Embryonic facial prominence (tissue), 1 donor: Measurements from ENCODE around the gene TMEM161A.
"Not testable (repeated sequence)": the region's sequence is repeated elsewhere in the genome, so short reads cannot be mapped to it uniquely, and the experiment has no call there.

Experiments
- DNase-seq: peaks from one replicate; pipeline ENCODE4 v3.0.0-alpha.2; 2016; ENCODE audit errors: extremely low spot score

The TMEM161A gene

GRCh38 chr19:19138109-19138981 lies at the start of gene TMEM161A:
TSS of gene TMEM161A (minus strand) at chr19:19138478. CDS start at chr19:19138428, 50 bp downstream.
- DNase-seq = peak; percentile 90

GRCh38 chr19:19186742-19187141 lies 48.5 kb upstream of the TMEM161A start:
- no peak for DNase-seq

DNA sequence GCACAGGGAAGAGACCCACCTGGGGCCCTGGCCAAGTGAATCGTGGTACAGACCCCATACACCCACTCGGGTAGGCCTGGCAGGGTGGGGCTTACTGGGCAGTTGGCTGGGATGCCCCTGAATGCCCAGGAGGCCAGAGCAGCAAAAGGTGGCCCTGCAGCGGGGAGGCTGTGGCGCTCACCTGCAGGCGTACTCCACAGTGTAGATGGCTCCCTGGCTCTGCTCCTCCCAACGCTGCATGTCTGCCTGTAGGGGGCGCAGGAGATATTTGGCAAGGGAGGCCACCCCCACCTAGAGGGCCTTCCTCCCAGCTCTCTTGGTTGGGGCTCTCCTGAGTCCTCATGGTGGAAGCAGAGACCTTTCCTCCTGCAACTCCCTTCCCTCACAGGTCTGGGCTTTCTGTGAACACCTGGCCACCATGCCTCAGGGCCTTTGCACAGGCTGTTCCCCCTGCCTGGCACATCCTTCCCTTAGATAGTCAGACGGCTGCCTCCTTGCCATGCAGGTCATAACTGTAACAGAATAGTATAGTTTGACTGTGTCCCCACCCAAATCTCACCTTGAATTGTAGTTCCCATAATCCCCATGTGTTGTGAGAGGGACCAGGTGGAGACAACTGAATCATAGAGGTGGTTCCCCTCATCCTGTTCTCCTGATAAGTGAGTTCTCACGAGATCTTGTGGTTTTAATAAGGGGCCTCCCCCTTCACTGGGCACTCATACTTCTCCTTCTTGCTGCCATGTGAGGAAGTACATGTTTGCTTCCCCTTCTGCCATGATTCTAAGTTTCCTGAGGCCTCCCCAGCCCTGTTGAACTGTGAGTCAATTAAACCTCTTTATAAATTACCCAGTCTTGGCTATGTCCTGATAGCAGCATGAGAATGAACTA lies 47.8 kb upstream of the TMEM161A start:
- DNase-seq = no peak

GRCh38 chr19:19181488-19181998 lies 43.3 kb upstream of the TMEM161A start:
- no peak for DNase-seq

- no peak for DNase-seq
These were observed 41.5 kb upstream of the TMEM161A start for GRCh38 chr19:19179548-19180441.

DNA sequence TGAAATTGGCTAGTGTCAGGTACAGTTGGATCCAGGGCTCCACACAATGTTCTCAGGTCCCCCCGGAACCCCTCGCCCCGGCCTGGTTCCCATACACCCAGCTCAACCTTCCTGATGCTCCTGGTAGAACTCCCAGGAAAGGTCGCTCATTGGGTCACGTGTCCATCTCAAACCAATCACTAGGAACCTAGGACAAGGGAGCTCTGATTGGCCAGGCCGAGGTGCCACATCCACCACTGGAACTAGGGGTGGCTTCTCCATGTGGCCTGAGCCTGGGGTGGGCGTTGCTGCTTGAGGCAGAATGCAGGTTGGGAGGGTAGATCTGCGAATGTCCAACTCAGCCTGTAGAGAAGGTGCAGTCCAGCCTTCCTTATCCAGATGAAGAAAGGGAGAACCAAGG lies 38.7 kb upstream of the TMEM161A start:
- no peak for DNase-seq

DNA sequence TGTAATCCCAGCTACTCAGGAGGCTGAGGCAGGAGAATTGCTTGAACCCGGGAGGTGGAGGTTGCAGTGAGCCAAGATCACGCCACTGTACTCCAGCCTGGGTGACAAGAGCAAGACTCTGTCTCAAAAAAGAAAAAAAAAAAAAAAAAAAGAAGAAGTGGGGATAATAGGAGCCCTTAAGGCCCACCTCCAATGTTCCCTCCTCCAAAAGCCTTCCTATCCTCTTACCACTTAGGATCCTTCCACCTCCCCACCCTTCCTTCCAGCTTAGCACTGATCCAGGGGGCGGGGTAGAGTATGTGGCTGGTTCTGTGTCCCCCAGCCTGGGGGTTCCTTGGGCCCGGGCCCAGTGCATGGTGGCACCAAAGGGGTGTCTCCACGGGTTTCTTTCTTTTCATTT lies 35.0 kb upstream of the TMEM161A start:
- not testable (repeated sequence) for DNase-seq

GRCh38 chr19:19171821-19172532 lies 33.7 kb upstream of the TMEM161A start:
- DNase-seq = no peak

- no peak for DNase-seq
These were observed 32.8 kb upstream of the TMEM161A start for GRCh38 chr19:19170873-19171672.

- no peak for DNase-seq
These were observed 32.0 kb upstream of the TMEM161A start, which contains the start of gene MEF2B for GRCh38 chr19:19170053-19170872. TSS of gene MEF2B (minus strand) at chr19:19170263. CDS start at chr19:19150735, 19,528 bp downstream.

- no peak for DNase-seq
These were observed 31.2 kb upstream of the TMEM161A start for GRCh38 chr19:19169236-19170052.

- DNase-seq = no peak
These were observed 29.3 kb upstream of the TMEM161A start for GRCh38 chr19:19167612-19168011.

- no peak for DNase-seq
These were observed 27.1 kb upstream of the TMEM161A start for GRCh38 chr19:19165396-19165795.

DNA sequence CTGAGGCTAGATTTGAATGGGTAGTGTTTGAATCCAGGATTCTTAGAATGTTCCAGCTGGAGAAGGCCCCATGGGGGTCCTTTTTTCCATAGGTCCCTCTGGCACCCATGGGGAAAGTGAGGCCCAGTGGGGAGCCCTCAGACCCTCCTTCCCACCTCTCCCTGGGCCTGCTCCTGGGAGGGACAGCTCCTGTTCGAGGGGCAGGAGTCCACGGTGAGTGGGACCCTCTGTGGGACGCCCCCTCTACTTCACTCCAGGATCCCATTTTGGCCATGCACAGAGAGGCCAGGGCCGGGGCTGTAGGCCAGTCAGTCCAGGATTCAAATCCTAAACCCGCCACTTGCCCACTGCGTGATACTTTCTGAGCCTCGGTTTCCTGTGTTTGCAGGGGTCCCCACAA lies 24.2 kb upstream of the TMEM161A start:
- DNase-seq = no peak

DNA sequence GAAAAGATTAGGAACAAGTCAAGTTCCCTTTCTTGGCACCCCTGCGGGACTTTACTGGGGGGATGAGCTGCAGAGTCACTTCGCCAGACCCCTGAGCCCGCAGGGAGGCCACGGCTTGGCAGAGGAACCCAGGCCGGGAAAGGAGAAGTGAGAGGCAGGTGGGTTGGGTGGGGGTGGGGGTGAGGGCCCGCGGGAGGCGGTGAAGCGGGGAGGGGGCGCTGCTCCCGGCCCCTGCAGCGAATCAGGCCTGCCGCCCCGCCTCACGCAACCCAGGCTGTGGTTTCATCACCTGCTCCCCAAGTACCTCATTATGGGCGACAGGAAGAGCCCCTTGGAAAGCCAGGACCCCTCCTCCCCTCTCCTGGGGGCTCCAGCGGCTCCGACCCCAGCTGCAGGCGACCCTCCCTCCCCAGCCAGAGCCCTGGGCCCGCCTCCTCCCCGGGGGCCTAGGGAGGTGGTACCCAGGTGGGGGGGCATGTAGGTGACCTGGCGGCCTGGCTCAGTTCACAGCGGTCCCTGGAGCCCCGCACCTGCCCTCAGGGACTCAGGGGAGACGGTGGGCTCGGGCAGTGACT lies 22.3 kb upstream of the TMEM161A start:
- no peak for DNase-seq

- no peak for DNase-seq
These were observed 21.3 kb upstream of the TMEM161A start for GRCh38 chr19:19159534-19159933.

DNA sequence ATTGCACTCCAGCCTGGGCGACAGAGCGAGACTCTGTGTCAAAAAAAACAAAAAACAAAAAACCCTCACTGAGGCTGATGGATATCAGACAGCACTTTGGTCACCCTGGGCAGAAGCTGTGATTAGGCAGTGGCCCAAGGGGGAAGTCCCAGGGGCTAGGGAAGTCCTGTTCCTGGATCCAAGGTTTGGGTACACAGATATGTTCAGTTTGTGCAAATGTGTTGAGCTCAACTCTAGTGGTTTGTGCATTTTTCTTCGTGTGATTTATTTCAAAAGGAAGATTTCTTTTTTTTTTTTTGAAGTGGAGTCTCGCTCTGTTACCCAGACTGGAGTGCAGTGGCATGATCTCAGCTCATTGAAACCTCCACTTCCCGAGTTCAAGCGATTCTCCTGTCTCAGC lies 19.5 kb upstream of the TMEM161A start:
- DNase-seq = no peak
